ENCODE measurements around the gene ARHGAP24.

DNA sequence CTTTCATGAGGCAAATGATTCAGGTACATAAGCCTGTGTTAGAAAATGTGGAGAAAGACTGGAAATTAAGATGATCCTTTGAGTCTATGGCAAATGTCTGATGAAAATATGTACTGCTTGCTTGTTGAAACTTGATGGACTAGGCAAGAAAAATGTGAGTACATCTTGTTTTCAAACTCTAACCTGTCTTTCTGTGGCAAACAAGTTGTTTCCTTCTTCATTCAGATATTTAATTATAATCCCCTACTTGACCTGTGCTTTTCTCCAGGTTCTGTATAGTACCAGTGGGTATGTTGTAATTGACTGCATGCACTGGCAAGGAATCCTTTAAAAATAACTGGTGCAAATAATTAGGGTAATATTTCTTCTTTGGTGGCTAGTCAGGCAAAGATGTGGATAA lies 136.7 kb downstream of the ARHGAP24 start:
- no peak for TF ChIP-seq POLR2A (IDR thresholded peaks at IDR 0.05)
- TF ChIP-seq CTCF (IDR thresholded peaks at IDR 0.05): no peak
